Measurements from ENCODE around the gene TRIM10.

Gene TRIM10

DNA sequence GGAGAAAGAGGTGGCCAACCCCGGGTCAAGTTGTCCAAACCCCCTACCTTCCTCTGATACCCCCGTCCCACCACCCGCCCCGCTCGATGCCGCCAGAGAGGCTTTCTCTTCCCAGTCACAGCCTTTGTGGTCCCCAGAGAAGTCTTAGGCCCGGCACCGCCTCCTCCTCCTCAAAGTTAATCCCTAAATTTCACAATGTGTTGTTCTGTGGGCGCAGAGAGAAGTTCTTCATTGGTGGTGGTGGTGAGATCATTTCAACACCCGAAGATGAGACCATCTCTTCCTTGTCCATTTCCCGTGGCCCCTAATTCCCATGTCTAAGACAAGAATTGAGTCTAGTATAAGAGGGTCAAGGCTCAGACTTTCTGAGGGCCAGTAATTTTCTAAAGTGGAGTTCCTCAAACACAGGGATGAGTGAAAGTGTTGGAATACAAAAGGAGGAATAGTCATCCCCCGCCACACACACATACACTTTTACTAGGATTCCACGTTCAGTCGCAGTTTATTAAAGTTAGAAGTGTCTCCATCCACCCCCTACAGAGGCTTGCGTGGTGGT, 58.5 kb downstream of the TRIM10 start:
- DNase-seq: no peak
- intact Hi-C loops (cut with DNase I): loop anchor here (2.0 to 10.0 kb wide), 3 partner anchors 36 to 112 kb away; partner anchors contain the start of genes PPP1R11 and TRIM26

Measured in posterior cingulate gyrus (tissue), 11 donors.